ENCODE measurements around the gene STUB1. TPM values are rescaled to one million over a fixed set of nuclear protein-coding genes. Genes with fewer than 3 reads are reported as not detected.

The STUB1 gene
- total and polyA plus RNA-seq, 2 experiments from 2014 or later, result 91.7 to 108 TPM

DNA sequence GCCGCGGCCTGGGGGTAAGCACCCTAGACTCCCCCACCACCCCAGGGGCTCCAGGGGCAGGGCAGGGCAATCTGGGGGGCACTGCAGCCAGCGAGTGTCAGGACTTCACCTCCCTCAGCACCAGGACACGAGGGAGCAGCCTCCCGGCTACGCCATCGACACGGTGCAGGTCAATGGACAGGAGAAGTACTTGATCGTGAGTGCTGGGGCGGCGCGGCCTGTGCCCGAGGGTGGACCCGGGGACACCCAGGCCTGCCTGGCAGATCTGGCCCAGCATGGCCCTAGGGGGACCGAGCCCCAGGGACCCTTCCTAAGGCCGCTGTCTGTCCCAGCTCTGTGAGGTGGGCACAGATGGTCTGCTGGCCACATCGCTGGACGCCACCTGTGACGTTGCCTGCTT lies 7.8 kb upstream of the STUB1 start:
- no peaks in the 10 kb centered on the region for H3K9me2 ChIP-seq (ENCODE audit: insufficient read depth)
- peaks cover 3% of the 10 kb centered on the region for H4K20me1 ChIP-seq (replicated peaks; ENCODE audit: insufficient read depth)
- no peak overlapping the region for H3K4me3 Mint-ChIP-seq

More for the DNA sequence above, 7.8 kb upstream of the STUB1 start:
- no peaks in the 10 kb centered on the region; the same call in 2 of the 3 replicates for H3K9me3 Mint-ChIP-seq
- H3K79me2 ChIP-seq (replicated peaks; ENCODE audit: insufficient read depth), result peaks cover 16% of the 10 kb centered on the region
- no peak overlapping the region for H3K27ac ChIP-seq (ENCODE audit: low read depth)
- H3K4me1 ChIP-seq (ENCODE audit: insufficient read depth), result peaks cover 8% of the 10 kb centered on the region; the same call in 1 of the 2 replicates
- H3K4me1 Mint-ChIP-seq, result peaks cover 12% of the 10 kb centered on the region; the same call in 2 of the 3 replicates
- no peak for ATAC-seq
- no peak overlapping the region for H3K4me3 ChIP-seq
- peaks cover 21% of the 10 kb centered on the region for H3K36me3 Mint-ChIP-seq (ENCODE audit: low read depth)
- H3K27me3 ChIP-seq (ENCODE audit: insufficient read depth), result no peaks in the 10 kb centered on the region
- no peak for DNase-seq (ENCODE audit: low spot score)
- peaks cover 11% of the 10 kb centered on the region; the same call in 1 of the 2 replicates for H3K36me3 ChIP-seq (ENCODE audit: insufficient read depth)
- no peak overlapping the region for H2AFZ ChIP-seq
- TF ChIP-seq STAT1 (IDR thresholded peaks at IDR 0.05; ENCODE audit: unreplicated experiment), result no peak
- TF ChIP-seq NANOG (IDR thresholded peaks at IDR 0.05; ENCODE audit: borderline replicate concordance), result no peak
- TF ChIP-seq CREB1 (CRISPR knock-in tag; IDR thresholded peaks at IDR 0.05; ENCODE audit: low read depth), result no peak
- TF ChIP-seq, protein P1, sequence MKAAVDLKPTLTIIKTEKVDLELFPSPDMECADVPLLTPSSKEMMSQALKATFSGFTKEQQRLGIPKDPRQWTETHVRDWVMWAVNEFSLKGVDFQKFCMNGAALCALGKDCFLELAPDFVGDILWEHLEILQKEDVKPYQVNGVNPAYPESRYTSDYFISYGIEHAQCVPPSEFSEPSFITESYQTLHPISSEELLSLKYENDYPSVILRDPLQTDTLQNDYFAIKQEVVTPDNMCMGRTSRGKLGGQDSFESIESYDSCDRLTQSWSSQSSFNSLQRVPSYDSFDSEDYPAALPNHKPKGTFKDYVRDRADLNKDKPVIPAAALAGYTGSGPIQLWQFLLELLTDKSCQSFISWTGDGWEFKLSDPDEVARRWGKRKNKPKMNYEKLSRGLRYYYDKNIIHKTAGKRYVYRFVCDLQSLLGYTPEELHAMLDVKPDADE (IDR thresholded peaks at IDR 0.05), result no peak
- no peak for TF ChIP-seq EZH2phosphoT487 (IDR thresholded peaks at IDR 0.05; ENCODE audit: unreplicated experiment)
- TF ChIP-seq ZNF114 (CRISPR knock-in tag; IDR thresholded peaks at IDR 0.05), result no peak
- TF ChIP-seq, protein P2, sequence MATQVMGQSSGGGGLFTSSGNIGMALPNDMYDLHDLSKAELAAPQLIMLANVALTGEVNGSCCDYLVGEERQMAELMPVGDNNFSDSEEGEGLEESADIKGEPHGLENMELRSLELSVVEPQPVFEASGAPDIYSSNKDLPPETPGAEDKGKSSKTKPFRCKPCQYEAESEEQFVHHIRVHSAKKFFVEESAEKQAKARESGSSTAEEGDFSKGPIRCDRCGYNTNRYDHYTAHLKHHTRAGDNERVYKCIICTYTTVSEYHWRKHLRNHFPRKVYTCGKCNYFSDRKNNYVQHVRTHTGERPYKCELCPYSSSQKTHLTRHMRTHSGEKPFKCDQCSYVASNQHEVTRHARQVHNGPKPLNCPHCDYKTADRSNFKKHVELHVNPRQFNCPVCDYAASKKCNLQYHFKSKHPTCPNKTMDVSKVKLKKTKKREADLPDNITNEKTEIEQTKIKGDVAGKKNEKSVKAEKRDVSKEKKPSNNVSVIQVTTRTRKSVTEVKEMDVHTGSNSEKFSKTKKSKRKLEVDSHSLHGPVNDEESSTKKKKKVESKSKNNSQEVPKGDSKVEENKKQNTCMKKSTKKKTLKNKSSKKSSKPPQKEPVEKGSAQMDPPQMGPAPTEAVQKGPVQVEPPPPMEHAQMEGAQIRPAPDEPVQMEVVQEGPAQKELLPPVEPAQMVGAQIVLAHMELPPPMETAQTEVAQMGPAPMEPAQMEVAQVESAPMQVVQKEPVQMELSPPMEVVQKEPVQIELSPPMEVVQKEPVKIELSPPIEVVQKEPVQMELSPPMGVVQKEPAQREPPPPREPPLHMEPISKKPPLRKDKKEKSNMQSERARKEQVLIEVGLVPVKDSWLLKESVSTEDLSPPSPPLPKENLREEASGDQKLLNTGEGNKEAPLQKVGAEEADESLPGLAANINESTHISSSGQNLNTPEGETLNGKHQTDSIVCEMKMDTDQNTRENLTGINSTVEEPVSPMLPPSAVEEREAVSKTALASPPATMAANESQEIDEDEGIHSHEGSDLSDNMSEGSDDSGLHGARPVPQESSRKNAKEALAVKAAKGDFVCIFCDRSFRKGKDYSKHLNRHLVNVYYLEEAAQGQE (IDR thresholded peaks at IDR 0.05; ENCODE audit: unreplicated experiment), result no peak
- no peak for TF ChIP-seq ZNF331 (CRISPR knock-in tag; IDR thresholded peaks at IDR 0.05; ENCODE audit: low read depth)
- TF ChIP-seq, protein P3, sequence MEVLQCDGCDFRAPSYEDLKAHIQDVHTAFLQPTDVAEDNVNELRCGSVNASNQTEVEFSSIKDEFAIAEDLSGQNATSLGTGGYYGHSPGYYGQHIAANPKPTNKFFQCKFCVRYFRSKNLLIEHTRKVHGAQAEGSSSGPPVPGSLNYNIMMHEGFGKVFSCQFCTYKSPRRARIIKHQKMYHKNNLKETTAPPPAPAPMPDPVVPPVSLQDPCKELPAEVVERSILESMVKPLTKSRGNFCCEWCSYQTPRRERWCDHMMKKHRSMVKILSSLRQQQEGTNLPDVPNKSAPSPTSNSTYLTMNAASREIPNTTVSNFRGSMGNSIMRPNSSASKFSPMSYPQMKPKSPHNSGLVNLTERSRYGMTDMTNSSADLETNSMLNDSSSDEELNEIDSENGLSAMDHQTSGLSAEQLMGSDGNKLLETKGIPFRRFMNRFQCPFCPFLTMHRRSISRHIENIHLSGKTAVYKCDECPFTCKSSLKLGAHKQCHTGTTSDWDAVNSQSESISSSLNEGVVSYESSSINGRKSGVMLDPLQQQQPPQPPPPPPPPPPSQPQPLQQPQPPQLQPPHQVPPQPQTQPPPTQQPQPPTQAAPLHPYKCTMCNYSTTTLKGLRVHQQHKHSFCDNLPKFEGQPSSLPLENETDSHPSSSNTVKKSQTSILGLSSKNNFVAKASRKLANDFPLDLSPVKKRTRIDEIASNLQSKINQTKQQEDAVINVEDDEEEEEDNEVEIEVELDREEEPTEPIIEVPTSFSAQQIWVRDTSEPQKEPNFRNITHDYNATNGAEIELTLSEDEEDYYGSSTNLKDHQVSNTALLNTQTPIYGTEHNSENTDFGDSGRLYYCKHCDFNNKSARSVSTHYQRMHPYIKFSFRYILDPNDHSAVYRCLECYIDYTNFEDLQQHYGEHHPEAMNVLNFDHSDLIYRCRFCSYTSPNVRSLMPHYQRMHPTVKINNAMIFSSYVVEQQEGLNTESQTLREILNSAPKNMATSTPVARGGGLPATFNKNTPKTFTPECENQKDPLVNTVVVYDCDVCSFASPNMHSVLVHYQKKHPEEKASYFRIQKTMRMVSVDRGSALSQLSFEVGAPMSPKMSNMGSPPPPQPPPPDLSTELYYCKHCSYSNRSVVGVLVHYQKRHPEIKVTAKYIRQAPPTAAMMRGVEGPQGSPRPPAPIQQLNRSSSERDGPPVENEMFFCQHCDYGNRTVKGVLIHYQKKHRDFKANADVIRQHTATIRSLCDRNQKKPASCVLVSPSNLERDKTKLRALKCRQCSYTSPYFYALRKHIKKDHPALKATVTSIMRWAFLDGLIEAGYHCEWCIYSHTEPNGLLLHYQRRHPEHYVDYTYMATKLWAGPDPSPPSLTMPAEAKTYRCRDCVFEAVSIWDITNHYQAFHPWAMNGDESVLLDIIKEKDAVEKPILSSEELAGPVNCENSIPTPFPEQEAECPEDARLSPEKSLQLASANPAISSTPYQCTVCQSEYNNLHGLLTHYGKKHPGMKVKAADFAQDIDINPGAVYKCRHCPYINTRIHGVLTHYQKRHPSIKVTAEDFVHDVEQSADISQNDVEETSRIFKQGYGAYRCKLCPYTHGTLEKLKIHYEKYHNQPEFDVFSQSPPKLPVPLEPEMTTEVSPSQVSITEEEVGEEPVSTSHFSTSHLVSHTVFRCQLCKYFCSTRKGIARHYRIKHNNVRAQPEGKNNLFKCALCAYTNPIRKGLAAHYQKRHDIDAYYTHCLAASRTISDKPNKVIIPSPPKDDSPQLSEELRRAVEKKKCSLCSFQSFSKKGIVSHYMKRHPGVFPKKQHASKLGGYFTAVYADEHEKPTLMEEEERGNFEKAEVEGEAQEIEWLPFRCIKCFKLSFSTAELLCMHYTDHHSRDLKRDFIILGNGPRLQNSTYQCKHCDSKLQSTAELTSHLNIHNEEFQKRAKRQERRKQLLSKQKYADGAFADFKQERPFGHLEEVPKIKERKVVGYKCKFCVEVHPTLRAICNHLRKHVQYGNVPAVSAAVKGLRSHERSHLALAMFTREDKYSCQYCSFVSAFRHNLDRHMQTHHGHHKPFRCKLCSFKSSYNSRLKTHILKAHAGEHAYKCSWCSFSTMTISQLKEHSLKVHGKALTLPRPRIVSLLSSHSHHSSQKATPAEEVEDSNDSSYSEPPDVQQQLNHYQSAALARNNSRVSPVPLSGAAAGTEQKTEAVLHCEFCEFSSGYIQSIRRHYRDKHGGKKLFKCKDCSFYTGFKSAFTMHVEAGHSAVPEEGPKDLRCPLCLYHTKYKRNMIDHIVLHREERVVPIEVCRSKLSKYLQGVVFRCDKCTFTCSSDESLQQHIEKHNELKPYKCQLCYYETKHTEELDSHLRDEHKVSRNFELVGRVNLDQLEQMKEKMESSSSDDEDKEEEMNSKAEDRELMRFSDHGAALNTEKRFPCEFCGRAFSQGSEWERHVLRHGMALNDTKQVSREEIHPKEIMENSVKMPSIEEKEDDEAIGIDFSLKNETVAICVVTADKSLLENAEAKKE (CRISPR knock-in tag; IDR thresholded peaks at IDR 0.05), result no peak
- TF ChIP-seq EZH2 (IDR thresholded peaks at IDR 0.05; ENCODE audit: low read depth, unreplicated experiment), result no peak
- TF ChIP-seq POLR2AphosphoS5 (IDR thresholded peaks at IDR 0.05; ENCODE audit: low read depth), result no peak
- TF ChIP-seq JUNB (IDR thresholded peaks at IDR 0.05; ENCODE audit: unreplicated experiment), result no peak
- TF ChIP-seq, protein P4, sequence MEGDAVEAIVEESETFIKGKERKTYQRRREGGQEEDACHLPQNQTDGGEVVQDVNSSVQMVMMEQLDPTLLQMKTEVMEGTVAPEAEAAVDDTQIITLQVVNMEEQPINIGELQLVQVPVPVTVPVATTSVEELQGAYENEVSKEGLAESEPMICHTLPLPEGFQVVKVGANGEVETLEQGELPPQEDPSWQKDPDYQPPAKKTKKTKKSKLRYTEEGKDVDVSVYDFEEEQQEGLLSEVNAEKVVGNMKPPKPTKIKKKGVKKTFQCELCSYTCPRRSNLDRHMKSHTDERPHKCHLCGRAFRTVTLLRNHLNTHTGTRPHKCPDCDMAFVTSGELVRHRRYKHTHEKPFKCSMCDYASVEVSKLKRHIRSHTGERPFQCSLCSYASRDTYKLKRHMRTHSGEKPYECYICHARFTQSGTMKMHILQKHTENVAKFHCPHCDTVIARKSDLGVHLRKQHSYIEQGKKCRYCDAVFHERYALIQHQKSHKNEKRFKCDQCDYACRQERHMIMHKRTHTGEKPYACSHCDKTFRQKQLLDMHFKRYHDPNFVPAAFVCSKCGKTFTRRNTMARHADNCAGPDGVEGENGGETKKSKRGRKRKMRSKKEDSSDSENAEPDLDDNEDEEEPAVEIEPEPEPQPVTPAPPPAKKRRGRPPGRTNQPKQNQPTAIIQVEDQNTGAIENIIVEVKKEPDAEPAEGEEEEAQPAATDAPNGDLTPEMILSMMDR (conservative IDR thresholded peaks at IDR 0.05; ENCODE audit: low read depth in 2 of 2), result no peak
- H3K27ac Mint-ChIP-seq, result no peak overlapping the region
- H3K27me3 Mint-ChIP-seq (ENCODE audit: insufficient read depth, low read depth, poor library complexity), result peaks cover 6% of the 10 kb centered on the region
- H3K4me2 ChIP-seq, result no peak overlapping the region
- peaks cover 21% of the 10 kb centered on the region; the same call in 1 of the 2 replicates for H3F3A ChIP-seq (replicated peaks; ENCODE audit: low read depth)

Measured in GM23338 (cell line).